Tibial nerve (tissue), 4 donors: ENCODE measurements around the gene PTK7. TPM values are rescaled to one million over a fixed set of nuclear protein-coding genes. Genes with fewer than 3 reads are reported as not detected.

Source experiments
- DNase-seq, 2 donors: peaks; one replicate each; pipeline ENCODE4 v3.0.0-alpha.2; 2019; ENCODE audit warnings: low spot score in 2 of 2
- H3K27ac ChIP-seq, 4 donors: fragments of 200-600 bp; sonication (generic) in 3 of 4; one replicate each; pipeline ENCODE4 v1.5.1; 2017 to 2019; ENCODE audit warnings: mild to moderate bottlenecking in 1 of 4
- H3K27me3 ChIP-seq, 2 donors: fragments of 200-600 bp; sonication (generic) in 1 of 2; one replicate each; pipeline versions ENCODE4 v1.5.1 to v1.6.0; 2017 to 2019
- H3K36me3 ChIP-seq, 3 donors: fragments of 200-600 bp; sonication (generic); one replicate each; pipeline ENCODE4 v1.5.1; 2018 to 2019
- H3K4me1 ChIP-seq, 4 donors: fragments of 200-600 bp; sonication (generic) in 3 of 4; one replicate each; pipeline ENCODE4 v1.5.1; 2017 to 2019
- H3K4me3 ChIP-seq, 4 donors: fragments of 200-600 bp; sonication (generic) in 3 of 4; one replicate each; pipeline ENCODE4 v1.5.1; 2017 to 2019; ENCODE audit warnings: mild to moderate bottlenecking in 1 of 4, moderate library complexity in 1 of 4
- H3K9me3 ChIP-seq, 4 donors: fragments of 200-600 bp; sonication (generic) in 3 of 4; one replicate each; pipeline ENCODE4 v1.5.1; 2017 to 2019
- EP300 ChIP-seq, 2 donors: sonication (generic); formaldehyde crosslinking; IDR thresholded peaks; one replicate each; pipeline ENCODE4 v1.6.1; 2017; ENCODE audit warnings: antibody characterized with exemption in 2 of 2, mild to moderate bottlenecking in 1 of 2
- POLR2A ChIP-seq, 2 donors: fragments of 450-650 bp; IDR thresholded peaks; one replicate each; pipeline ENCODE4 v1.6.1; 2017; ENCODE audit warnings: antibody characterized with exemption in 2 of 2, mild to moderate bottlenecking in 2 of 2, moderate library complexity in 2 of 2
- WGBS, 2 donors: methylation state at CpG; one replicate each; pipeline ENCODE4 v1.1.5; 2018; 5-methylcytosine and 5-hydroxymethylcytosine counted together
- total RNA-seq, 4 donors: library from RNA; depleted of rRNA; stranded (reverse); fragments of >200 nt; gene quantifications; one replicate each; pipeline ENCODE4 v1.1.0, GENCODE V29; 2016
- TF ChIP-seq, protein P1 (sequence below), 5 experiments: fragments of 200-600 bp in 3 of 5; fragments of 450-650 bp in 2 of 5; sonication (generic) in 3 of 5; IDR thresholded peaks; one replicate each; pipeline ENCODE4 v1.5.1; 2016 to 2019; ENCODE audit warnings: antibody characterized with exemption in 5 of 5, mild to moderate bottlenecking in 3 of 5, moderate library complexity in 2 of 5

Gene PTK7
- total RNA-seq, 4 donors from 2014 or later: 1.5 to 5.5 (median 3.9) TPM

DNA sequence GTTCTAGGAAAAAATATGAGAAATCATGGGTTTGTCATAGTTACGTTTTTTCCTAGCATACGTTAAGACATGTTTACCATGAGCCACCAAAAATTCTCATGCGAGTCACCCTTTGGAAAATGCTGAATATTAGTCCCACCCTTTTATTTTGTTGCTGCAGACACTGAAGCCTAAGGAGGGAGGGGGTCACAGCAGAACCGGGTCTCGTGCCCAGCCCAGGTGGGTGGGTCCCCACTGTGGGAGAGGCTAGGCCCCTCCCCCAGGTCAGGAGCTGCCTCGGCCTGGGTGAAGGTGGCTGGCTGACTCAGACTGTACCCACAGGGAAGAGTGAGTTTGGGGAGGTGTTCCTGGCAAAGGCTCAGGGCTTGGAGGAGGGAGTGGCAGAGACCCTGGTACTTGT is 68.8 kb downstream of the PTK7 start:
- WGBS, 2 donors: 72% methylated on average over 6 of the region's 6 CpGs
- Histone ChIP-seq H3K9me3 (no peaks in the 10 kb centered on the region), H3K4me3 (no peak overlapping the region), H3K4me1 (peaks cover 4 to 11% (median 8%) of the 10 kb centered on the region in 4 donors), H3K27me3 (no peaks in the 10 kb centered on the region), H3K36me3 (no peaks in the 10 kb centered on the region), H3K27ac (no peak overlapping the region)
- TF ChIP-seq, protein P1, sequence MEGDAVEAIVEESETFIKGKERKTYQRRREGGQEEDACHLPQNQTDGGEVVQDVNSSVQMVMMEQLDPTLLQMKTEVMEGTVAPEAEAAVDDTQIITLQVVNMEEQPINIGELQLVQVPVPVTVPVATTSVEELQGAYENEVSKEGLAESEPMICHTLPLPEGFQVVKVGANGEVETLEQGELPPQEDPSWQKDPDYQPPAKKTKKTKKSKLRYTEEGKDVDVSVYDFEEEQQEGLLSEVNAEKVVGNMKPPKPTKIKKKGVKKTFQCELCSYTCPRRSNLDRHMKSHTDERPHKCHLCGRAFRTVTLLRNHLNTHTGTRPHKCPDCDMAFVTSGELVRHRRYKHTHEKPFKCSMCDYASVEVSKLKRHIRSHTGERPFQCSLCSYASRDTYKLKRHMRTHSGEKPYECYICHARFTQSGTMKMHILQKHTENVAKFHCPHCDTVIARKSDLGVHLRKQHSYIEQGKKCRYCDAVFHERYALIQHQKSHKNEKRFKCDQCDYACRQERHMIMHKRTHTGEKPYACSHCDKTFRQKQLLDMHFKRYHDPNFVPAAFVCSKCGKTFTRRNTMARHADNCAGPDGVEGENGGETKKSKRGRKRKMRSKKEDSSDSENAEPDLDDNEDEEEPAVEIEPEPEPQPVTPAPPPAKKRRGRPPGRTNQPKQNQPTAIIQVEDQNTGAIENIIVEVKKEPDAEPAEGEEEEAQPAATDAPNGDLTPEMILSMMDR (IDR thresholded peaks at IDR 0.05): no peak
- TF ChIP-seq POLR2A (IDR thresholded peaks at IDR 0.05): no peak
- no peak for TF ChIP-seq EP300 (IDR thresholded peaks at IDR 0.05)
- DNase-seq: no peak

DNA sequence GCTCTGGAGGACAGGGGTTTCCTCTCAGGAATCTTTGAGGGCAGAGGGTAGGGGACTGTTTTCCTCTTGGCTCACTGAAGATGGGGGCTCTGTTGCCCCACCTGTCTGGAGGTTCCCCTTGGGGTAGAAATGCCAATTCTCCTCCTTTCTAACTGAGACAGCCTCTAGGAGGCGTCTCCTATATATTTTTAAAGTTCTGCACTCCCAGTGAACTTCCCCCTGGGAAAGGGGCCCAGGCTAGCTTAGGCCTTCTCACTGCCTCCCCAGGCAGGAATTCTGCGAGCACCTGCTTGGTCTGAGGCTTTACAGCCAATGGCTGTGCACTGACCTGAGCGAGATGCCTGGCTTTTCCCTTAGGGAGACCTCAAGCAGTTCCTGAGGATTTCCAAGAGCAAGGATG is 70.1 kb downstream of the PTK7 start:
- H3K36me3 ChIP-seq: no peaks in the 10 kb centered on the region
- no peak overlapping the region for H3K4me3 ChIP-seq
- H3K9me3 ChIP-seq: no peaks in the 10 kb centered on the region
- DNase-seq: no peak
- H3K27me3 ChIP-seq: no peaks in the 10 kb centered on the region
- 82 to 97% methylated on average over 3 of the region's 3 CpGs for WGBS, 2 donors
- H3K27ac ChIP-seq: no peak overlapping the region
- TF ChIP-seq EP300 (IDR thresholded peaks at IDR 0.05) (no peak), POLR2A (IDR thresholded peaks at IDR 0.05) (no peak)
- TF ChIP-seq, protein P1 (IDR thresholded peaks at IDR 0.05): no peak
- H3K4me1 ChIP-seq: peaks cover 4 to 11% (median 8%) of the 10 kb centered on the region in 4 donors

- DNase-seq: no peak
- Histone ChIP-seq H3K27ac (no peak overlapping the region), H3K4me3 (no peak overlapping the region), H3K36me3 (no peaks in the 10 kb centered on the region), H3K9me3 (no peaks in the 10 kb centered on the region), H3K4me1 (peaks cover 4 to 11% (median 8%) of the 10 kb centered on the region in 4 donors), H3K27me3 (no peaks in the 10 kb centered on the region)
- 86 to 93% methylated on average over 8 of the region's 8 CpGs for WGBS, 2 donors
- TF ChIP-seq, protein P1 (IDR thresholded peaks at IDR 0.05): no peak
- TF ChIP-seq EP300 (IDR thresholded peaks at IDR 0.05) (no peak), POLR2A (IDR thresholded peaks at IDR 0.05) (no peak)
Measured at GRCh38 chr6:43146709-43147688, 70.9 kb downstream of the PTK7 start.

- WGBS, 2 donors: 87 to 89% methylated on average over 6 of the region's 6 CpGs
- no peaks in the 10 kb centered on the region for H3K27me3 ChIP-seq
Measured at GRCh38 chr6:43147691-43148477, 71.8 kb downstream of the PTK7 start.

More at GRCh38 chr6:43147691-43148477, 71.8 kb downstream of the PTK7 start:
- TF ChIP-seq, protein P1 (IDR thresholded peaks at IDR 0.05): no peak
- TF ChIP-seq EP300 (IDR thresholded peaks at IDR 0.05) (no peak), POLR2A (IDR thresholded peaks at IDR 0.05) (no peak)
- H3K9me3 ChIP-seq: no peaks in the 10 kb centered on the region
- H3K27ac ChIP-seq: no peak overlapping the region
- peaks cover 4 to 11% (median 8%) of the 10 kb centered on the region in 4 donors for H3K4me1 ChIP-seq
- H3K36me3 ChIP-seq: no peaks in the 10 kb centered on the region
- no peak for DNase-seq
- no peak overlapping the region for H3K4me3 ChIP-seq
